Measurements from ENCODE around the gene FICD. TPM values are rescaled to one million over a fixed set of nuclear protein-coding genes. Genes with fewer than 3 reads are reported as not detected.
A peak's percentile ranks its signal among the peaks of the same experiment; 100 is the strongest.
"Not testable (repeated sequence)": the region's sequence is repeated elsewhere in the genome, so short reads cannot be mapped to it uniquely, and the experiment has no call there.

The FICD gene
- 8.2 TPM for total RNA-seq

DNA sequence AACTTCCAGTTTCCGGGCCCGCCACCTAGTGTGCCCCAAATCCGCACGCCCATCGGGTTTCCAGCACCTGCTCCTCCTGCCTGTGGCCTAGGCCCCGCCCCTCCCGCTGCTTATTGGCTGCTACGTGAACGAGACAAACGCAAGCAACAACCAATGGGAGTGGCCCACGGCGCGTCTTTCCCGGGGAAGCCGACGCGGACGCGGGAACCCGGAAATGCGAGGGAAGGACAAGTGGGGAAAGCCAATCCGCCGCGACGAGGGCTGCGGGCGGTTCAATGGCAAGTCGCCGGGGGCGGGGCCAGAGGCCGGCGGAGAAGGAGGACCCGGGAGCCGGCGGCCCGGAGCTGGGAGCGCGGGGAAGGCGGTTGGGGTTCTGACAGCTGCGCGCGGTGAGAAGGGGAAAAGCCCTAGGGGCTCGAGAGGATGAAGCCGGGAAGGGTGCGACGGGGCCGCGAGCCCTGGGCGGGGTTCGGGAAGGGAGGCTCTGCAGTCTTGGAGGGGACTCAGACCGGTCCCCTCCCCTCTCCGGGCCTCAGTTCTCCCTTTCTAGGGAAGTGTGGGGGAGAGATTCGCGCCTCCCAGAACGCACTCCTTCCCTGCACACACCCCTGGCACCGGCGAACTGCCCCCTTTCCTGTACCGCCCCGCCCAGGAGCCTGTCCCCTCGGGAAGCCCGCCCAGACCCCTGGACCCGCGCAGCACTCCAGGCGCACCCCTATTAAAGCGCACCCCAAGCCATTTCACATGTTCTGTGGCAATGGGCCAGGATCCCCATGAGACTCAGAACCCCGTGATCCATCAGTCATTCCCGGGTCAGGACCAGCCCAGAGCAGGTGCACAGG is at the start of gene FICD:
TSS of gene FICD (plus strand) at position 305 of the 842 bp plus-strand sequence. CDS start 1,696 bp downstream, outside the sequence.
- intact Hi-C loops (cut with DNase I) = no loop called here
- DNase-seq (ENCODE audit: low spot score) (peak; percentile 100), ATAC-seq (peak; percentile 98)

DNA sequence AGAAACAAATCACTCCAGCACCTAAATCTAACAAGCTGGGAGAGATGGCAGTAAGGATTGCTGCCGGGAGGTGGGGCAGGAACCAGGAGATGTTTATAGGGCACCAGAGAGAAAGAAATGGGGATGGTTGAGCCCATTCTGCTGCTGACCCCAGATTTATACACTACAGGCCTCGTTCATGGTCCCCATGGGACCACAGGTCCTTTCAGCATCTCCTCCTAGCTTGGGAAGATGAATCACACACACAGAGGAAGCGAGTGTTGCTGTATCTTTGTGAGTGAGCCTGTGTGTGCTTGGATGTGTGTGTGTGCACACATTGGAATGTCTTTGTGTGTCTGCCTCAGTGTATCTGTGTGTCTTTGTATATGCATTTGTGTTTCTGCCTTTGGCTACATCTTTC is 49.7 kb upstream of the FICD start:
- ATAC-seq = no peak
- intact Hi-C loops (cut with DNase I) = no loop called here
- DNase-seq (ENCODE audit: low spot score) = no peak

DNA sequence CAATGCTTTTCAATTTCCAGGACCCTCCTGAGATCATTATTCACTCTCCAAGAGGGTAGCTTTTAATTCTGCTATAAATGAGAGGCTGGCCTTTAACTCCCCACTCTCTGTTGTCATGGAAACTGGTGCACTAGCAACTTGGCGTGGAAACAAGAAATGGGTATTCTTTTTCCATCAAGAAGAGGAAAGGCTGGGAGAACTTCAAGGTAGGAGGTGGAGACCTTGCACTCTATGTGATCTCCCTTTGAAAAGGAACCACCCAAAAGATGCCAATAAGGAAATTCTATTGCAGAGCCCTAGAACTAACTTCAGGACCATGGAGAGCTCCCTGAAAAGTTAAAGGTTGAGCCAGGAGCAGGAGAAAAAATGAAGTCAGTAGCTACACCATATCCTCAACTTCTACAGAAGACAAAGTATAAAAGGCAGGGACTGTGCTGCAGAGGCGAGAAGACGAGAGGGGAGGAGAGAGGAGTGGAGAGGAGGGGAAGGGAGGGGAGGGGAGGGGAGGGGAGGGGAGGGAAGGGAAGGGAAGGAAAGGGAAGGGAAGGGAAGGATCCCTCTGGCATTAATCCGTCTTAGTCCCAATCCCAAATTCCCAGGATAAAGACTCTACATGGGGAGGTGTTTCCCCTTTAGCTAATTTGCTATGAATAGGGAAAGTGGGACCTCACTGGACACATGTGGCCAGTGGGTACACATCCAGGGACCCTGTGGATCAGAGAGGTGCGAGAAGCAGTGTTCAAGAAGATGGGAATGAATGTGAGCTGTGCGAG is 46.7 kb upstream of the FICD start:
- DNase-seq (ENCODE audit: low spot score) (no peak), ATAC-seq (no peak)
- intact Hi-C loops (cut with DNase I) = no loop called here

DNA sequence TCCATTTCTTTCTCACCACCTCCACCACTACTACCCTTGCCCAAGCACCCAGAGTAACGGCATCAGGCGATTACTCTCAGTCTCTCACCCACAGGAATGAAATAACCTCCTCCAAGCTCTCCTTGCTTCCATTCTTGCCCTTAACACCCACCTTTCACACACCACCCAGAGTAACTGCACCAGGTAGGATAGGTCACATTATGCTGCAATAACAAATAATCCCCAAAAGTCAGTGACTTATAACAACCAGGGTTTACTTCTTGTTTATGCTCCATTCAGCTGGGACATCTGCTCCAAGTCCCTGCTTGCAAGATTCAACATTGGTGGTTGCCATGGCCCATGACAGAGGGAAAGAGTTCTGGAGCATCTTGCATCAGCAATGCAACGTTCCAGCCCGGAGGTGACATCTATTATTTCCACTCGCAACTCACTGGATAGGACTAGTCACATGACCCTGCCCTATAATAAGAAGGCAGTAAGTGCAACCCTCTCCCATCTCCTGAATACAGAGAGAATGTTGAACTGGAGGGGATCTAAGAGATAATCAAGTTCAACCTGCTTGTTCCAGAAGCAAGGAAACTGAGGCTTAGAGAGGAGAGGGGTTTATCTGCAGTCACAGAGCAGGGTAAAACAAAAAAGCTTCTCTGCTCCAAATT is 41.5 kb upstream of the FICD start:
- no peak for DNase-seq (ENCODE audit: low spot score)
- intact Hi-C loops (cut with DNase I) = no loop called here
- no peak for ATAC-seq

DNA sequence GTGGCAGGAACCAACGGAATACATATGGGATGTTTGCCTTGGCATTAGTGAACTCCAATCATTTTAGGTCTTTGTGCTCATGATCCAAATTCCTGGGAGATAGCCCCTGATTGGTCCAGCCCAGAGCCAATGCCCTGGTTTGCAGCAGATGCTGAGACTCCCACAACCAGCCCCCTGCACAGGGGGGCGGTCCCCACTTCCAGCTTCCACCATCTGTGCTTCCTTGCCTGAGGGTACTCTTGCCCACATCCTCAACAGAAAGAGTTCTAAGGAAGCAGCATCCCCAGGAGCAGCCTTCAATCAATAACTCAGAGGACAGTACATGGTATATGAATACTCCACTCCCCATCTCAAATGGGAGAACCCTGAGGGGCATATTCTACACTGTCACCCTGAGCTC is 39.7 kb upstream of the FICD start:
- ATAC-seq (no peak), DNase-seq (ENCODE audit: low spot score) (no peak)
- intact Hi-C loops (cut with DNase I) = no loop called here

DNA sequence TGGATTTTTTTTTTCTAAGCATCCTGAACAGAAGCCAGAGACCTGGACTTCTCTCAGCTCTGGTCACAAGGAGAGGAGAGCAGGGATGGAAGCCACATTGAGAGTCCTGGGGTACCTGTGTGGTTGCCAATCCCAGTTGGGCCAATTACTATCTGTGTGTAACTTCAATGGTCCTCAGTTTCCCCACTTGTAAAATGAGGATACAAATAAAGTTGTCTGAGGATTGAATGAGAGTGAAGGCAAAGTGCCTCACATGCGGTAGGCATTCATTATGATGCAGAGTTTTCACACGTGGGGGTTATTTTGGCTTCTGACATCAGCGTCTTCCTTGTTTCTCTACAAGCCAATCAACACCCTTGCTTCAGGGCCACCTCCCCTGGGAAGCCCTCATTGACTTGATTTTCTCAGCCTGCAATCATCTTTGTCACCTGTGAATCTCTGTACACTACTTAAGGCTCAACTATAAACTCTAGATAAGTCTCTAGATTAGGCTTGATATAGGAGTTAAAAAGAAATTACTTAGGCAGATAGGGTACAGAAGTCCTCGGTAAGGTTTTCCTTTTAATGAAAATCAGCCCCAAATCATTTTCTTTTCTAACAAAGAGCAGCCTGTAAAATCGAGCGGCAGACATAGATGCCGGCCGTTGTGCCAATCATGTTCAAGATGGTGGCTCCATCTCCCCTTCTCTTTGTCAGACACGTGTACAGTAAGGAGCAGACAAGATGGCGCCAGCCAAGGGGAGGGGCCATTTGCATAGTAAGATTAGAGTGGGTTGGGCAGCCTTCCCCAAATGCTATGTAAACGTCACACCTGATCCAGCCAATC is 37.8 kb upstream of the FICD start:
- DNase-seq (ENCODE audit: low spot score) (no peak), ATAC-seq (no peak)
- intact Hi-C loops (cut with DNase I) = no loop called here

DNA sequence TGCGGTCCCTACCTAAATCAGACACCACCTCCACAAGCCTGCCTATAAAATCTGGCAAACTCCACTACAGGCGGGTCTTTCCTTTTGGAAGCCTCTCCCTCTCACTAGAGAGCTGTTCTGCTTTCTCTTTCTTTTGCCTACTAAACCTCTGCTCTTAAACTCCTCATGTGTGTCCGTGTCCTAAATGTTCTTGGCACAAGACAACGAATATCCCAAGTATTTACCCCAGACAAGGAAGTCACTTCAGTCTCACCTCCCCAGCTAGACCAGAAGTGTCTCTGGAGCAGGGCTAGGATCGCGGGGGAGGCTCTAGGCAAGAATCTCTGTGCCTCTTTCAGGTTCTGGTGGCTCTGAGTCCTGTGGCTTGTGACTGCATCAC is 37.2 kb upstream of the FICD start:
- no peak for ATAC-seq

DNA sequence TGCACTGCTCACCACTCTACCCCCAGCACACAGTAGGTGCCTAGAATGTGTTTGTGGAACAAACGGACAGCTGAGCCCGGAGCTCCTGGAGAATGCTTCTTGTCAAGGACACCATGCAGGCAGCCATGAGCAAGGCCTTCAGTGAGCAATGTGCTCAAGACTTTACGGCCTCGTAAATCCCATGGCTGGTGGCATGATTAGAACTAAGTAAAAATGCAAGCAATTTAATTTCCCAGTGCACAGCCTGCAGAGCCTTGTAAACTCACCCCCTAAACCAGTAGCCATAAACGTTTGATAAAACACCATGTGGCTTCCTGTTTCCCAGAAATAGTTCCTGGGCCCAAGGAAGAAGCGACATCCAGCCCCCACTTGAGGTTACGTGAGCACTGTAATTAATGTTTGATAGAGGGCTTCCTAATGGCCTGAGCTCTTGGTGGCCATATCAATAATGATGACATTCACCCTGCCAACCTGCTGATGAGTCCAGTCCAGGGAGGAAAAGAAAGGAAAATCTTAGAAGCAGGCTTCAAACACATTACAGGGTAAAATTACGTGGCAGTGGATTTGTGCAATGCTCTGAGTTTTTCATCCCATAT is 36.4 kb upstream of the FICD start:
- DNase-seq (ENCODE audit: low spot score) = no peak
- ATAC-seq = no peak
- intact Hi-C loops (cut with DNase I) = no loop called here

More for the DNA sequence above, 37.2 kb upstream of the FICD start:
- DNase-seq (ENCODE audit: low spot score) = no peak
- intact Hi-C loops (cut with DNase I) = no loop called here

DNA sequence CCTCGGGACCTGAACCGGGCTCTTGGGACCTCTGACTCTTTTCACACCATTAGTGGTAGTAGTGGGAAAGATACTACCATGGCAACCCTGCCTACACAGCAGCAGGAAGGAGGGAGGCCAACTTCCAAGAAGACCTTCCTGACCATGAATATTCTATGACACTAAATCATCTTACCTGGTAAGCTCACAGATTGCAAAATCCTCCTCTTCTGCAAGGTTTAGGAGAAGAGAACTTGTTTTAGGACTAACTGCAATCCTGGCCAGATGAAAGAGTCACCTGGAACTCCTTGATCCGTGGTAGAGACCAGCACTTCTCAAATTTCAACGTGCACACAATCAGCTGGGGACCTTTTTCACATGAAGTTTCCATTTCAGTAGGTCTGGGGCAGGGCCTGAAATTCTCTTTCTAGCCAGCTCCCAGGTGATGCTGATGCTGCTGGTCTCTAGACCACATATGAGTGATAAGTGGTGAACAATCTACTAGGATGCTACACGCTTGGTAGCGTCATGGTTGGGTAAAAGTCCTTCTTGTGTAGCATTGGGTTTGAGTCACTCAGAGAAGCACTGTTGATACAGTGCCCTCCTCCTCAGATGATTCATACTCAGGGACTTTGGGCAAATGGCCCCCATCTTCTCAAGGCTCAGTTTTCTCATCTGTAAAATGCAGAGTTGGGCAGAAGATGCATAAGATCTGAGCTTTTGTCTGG is 35.6 kb upstream of the FICD start:
- intact Hi-C loops (cut with DNase I) = no loop called here
- ATAC-seq (no peak), DNase-seq (ENCODE audit: low spot score) (no peak)

DNA sequence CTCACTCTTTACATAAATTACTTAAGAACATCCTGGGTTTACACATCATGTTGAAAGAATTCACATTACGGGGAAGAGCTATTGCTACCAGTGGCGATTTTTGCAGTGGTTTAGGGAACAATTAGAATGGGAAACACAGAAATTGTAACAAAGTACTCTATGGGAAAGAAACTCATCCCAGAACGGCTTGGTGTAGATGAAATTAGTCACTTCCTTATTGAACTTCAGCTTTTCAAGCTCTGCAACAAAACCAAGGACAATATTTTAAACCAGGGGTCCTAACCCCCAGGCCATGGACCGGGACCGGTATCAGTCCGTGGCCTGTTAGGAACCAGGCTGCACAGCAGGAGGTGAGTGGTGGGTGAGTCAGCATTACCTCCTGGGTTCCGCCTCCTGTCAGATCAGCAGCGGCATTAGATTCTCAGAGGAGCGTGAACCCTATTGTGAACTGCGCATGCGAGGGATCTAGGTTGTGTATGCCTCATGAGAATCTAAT is 32.3 kb upstream of the FICD start:
- no peak for ATAC-seq
- no peak for DNase-seq (ENCODE audit: low spot score)
- intact Hi-C loops (cut with DNase I) = no loop called here

DNA sequence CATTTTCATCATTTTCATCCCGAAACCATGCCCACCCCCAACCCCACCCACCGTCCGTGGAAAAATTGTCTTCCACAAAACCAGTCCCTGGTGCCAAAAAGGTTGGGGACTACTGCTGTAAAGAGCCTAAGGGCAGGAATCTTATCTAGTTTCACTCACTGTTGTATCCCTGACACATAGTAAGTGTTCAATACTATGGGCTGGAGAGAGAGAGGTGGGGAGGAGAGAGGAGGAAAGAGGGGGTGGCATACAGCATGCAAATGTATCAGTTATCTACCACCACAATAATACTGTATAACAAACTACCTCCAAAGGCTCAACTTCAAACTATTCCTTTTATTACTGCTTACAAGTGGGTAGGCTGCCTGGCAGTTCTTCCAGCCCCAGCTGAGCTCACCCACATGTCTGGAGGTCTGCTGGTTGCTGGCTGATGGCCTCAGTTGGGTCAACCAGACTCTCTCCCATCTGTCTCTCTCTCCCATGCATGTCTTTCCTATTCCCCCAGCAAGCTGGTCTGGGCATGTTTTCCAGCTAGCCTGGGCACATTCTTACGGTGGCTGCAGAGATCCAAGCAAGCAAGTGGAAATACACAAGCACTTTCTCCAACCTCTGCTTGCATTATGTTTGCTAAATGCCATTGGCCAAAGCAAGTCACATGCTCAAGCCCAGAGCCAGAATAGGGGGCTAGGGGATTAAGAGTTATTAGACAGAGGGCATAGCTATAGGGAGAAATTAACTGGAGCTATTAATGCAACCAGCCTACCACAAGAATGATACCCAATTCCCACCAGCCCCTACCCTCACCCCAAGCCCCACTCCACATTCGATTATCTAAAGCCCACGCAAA is 31.6 kb upstream of the FICD start:
- DNase-seq (ENCODE audit: low spot score) (no peak), ATAC-seq (no peak)
- intact Hi-C loops (cut with DNase I) = no loop called here

DNA sequence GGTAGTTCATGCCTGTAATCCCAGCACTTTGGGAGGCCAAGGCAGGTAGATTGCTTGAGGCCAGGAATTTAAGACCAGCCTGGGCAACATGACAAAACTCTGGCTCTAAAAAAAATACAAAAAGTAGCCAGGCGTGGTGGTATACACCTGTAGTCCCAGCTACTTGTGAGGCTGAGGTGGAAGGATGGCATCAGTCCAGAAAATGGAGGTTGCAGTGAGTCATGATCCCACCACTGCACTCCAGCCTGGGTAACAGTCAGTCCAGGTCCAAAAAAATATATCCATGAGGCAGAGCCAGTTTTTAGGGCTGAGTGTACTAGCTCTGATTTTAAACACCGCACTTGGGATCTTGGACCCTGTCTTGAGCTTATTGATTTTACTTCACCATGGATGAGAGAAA is 30.6 kb upstream of the FICD start:
- DNase-seq (ENCODE audit: low spot score) = no peak
- ATAC-seq = no peak
- intact Hi-C loops (cut with DNase I) = no loop called here

DNA sequence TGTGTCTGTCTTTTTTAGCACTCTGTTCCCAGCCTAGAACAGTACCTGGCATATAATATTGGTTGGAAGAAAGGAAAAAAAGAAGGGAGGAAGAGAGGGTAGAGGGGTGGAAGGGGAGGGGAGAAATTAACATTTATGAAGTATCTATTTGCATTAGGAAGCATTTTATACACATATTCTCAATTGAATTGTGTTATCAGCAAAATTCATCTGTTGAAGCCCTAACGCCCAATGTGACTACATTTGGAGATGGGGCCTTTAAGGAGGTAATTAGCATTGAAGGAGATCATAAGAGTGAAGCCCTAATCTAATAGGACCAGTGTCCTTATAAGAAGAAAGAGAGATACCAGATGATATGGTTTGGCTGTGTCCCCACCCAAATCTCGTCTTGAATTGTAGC is 30.2 kb upstream of the FICD start:
- ATAC-seq = no peak
- intact Hi-C loops (cut with DNase I) = no loop called here

DNA sequence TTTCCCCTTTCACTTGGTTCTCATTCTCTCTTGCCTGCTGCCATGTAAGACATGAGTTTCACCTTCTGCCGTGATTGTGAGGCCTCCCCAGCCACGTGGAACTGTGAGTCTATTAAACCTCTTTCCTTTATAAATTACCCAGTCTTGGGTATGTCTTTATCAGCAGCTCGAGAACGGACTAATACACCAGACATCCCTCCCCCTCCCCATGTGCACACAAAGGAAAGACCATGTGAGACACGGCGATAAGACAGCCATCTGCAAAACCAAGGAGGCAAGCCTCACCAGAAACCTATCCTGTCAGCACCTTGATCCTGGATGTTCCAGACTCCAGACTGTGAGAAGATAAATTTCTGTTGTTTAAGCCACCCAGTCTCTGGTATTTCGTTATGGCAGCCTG is 29.7 kb upstream of the FICD start:
- intact Hi-C loops (cut with DNase I); ATAC-seq; DNase-seq (ENCODE audit: low spot score): not testable (repeated sequence)

More for the DNA sequence above, 30.2 kb upstream of the FICD start:
- no peak for DNase-seq (ENCODE audit: low spot score)

DNA sequence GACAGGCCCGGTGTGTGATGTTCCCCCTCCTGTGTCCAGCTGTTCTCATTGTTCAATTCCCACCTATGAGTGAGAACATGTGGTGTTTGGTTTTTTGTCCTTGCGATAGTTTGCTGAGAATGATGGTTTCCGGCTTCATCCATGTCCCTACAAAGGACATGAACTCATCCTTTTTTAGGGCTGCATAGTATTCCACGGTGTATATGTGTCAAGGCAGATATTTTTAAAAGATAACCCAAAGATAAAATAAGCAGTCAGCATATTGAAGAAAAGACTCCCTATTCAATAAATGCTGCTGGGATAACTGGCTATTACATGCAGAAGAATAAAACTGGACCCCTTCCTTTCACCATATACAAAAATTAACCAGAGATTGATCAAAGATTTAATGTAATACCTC is 28.0 kb upstream of the FICD start:
- DNase-seq (ENCODE audit: low spot score); ATAC-seq; intact Hi-C loops (cut with DNase I): not testable (repeated sequence)

DNA sequence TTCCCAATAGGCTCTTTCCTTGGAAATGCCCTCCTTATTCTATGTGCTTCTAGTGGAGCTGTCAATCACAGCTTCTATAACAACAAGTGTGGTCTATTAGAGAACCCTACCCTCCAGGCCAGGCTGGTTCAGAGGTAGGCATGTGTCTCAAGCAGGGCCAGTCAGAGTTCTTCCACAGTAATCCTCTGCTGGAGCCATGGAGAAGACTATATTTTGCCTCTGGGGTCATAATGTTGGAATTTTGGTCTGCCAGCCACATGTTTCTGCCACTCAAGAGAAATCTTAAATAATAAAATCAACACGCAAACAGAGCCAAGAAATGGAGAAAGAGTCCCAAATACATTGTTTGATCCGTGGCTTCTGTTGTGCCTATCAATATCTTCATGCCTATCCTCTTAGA is 23.8 kb upstream of the FICD start:
- ATAC-seq (no peak), DNase-seq (ENCODE audit: low spot score) (no peak)
- intact Hi-C loops (cut with DNase I) = no loop called here

DNA sequence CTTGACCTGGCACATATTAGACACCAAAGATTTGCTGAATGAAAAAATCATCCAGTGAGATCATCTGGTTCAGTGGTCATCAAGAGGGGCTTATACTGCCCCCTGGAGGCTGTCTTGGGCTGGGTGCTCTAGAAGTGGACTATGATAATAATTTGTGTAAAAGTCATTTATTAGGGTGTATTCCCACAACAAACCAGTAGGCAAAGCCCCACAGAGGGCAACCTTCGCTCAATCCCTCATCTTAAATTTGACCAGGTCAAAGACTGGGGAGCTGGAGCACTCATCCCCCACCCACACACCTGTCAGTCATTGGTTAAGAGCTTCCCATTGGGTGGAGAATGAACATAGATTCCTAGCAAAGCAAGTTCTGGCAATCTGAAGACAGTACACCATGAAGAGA is 20.0 kb upstream of the FICD start:
- intact Hi-C loops (cut with DNase I) = no loop called here
- ATAC-seq = no peak
- DNase-seq (ENCODE audit: low spot score) = no peak

Data from sciatic nerve (tissue), 2 donors.